Tibial artery (tissue), 4 donors: ENCODE results near the gene ANKRD39.

Experiments used
- DNase-seq, 2 donors: peaks; one replicate each; pipeline ENCODE4 v3.0.0-alpha.2; 2019
- H3K27ac ChIP-seq, 2 donors: fragments of 200-600 bp; sonication (generic) in 1 of 2; 1 replicate in 1 of 2; 2 replicates in 1 of 2; pipeline ENCODE4 v1.5.1; 2018 to 2019; ENCODE audit warnings: mild to moderate bottlenecking in 1 of 2
- H3K27me3 ChIP-seq, 2 donors: fragments of 200-600 bp; sonication (generic) in 1 of 2; one replicate each; pipeline versions ENCODE4 v1.5.1 to v1.6.0; 2016 to 2019
- H3K36me3 ChIP-seq, 3 donors: fragments of 200-600 bp; sonication (generic) in 2 of 3; one replicate each; pipeline ENCODE4 v1.5.1; 2016 to 2019; ENCODE audit warnings: mild to moderate bottlenecking in 2 of 3
- H3K4me1 ChIP-seq, 4 donors: fragments of 200-600 bp; sonication (generic) in 2 of 4; 1 replicate in 3 of 4; 2 replicates in 1 of 4; pipeline ENCODE4 v1.5.1; 2016 to 2019
- H3K4me3 ChIP-seq, 2 donors: fragments of 200-600 bp; sonication (generic) in 1 of 2; 1 replicate in 1 of 2; 2 replicates in 1 of 2; pipeline ENCODE4 v1.5.1; 2018 to 2019; ENCODE audit warnings: mild to moderate bottlenecking in 2 of 2
- H3K9me3 ChIP-seq, 3 donors: fragments of 200-600 bp; sonication (generic) in 1 of 3; one replicate each; pipeline ENCODE4 v1.5.1; 2016 to 2019
- intact Hi-C: fragments of 100-400 bp; cut with DNase I; formaldehyde crosslinking; loops from one replicate; pipeline ENCODE4 v1.15.0; 2023; ENCODE audit warnings: low total_unique reads
- TF ChIP-seq, protein P1 (sequence below), 2 experiments: fragments of 200-600 bp in 1 of 2; fragments of 450-650 bp in 1 of 2; IDR thresholded peaks; one replicate each; pipeline ENCODE4 v1.5.1; 2017 to 2019; ENCODE audit warnings: antibody characterized with exemption in 2 of 2, mild to moderate bottlenecking in 1 of 2, moderate library complexity in 1 of 2

The ANKRD39 gene

DNA sequence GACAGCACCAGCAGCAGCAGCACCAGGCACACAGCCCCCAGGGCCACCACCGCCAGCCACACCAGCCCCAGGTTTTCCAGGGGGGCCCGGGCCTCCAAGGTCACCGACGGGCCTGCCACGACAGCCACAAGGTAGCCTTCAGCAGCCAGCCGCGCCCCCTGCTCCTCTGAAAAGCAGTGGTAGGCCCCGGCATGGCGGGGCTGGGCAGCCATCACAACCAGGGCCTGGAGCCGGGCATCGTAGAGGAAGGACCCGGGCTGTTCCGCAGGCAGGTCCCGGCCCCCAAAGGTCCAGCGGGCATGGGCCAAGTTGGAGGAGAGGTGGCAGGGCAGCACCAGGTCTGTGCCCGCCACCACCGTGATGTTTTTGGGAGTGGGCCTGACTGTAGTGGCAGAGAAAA, 3.3 kb upstream of the ANKRD39 start:
- H3K4me1 ChIP-seq = peaks cover 0 to 57% (median 35%) of the 10 kb centered on the region in 4 donors
- no peaks in the 10 kb centered on the region for H3K27me3 ChIP-seq
- no peaks in the 10 kb centered on the region for H3K9me3 ChIP-seq
- peaks cover 60 to 63% (median 61%) of the 10 kb centered on the region in 3 donors for H3K36me3 ChIP-seq
- H3K27ac ChIP-seq = peak overlapping the region; percentile 84 to 96
- intact Hi-C loops = no loop called here
- no peak for DNase-seq
- H3K4me3 ChIP-seq = no peak overlapping the region
- TF ChIP-seq, protein P1, sequence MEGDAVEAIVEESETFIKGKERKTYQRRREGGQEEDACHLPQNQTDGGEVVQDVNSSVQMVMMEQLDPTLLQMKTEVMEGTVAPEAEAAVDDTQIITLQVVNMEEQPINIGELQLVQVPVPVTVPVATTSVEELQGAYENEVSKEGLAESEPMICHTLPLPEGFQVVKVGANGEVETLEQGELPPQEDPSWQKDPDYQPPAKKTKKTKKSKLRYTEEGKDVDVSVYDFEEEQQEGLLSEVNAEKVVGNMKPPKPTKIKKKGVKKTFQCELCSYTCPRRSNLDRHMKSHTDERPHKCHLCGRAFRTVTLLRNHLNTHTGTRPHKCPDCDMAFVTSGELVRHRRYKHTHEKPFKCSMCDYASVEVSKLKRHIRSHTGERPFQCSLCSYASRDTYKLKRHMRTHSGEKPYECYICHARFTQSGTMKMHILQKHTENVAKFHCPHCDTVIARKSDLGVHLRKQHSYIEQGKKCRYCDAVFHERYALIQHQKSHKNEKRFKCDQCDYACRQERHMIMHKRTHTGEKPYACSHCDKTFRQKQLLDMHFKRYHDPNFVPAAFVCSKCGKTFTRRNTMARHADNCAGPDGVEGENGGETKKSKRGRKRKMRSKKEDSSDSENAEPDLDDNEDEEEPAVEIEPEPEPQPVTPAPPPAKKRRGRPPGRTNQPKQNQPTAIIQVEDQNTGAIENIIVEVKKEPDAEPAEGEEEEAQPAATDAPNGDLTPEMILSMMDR (IDR thresholded peaks at IDR 0.05) = no peak

- Histone ChIP-seq H3K27ac (peak overlapping the region; percentile 84 to 96), H3K27me3 (no peaks in the 10 kb centered on the region), H3K9me3 (no peaks in the 10 kb centered on the region), H3K4me1 (peaks cover 0 to 50% (median 33%) of the 10 kb centered on the region in 4 donors), H3K36me3 (peaks cover 54 to 55% (median 54%) of the 10 kb centered on the region in 3 donors), H3K4me3 (no peak overlapping the region)
- intact Hi-C loops = no loop called here
- TF ChIP-seq, protein P1 (IDR thresholded peaks at IDR 0.05) = no peak
- DNase-seq = no peak
These were observed 2.5 kb upstream of the ANKRD39 start for GRCh38 chr2:96860065-96861029.

- Histone ChIP-seq H3K4me3 (no peak overlapping the region), H3K36me3 (peaks cover 47 to 51% (median 47%) of the 10 kb centered on the region in 3 donors), H3K27ac (peak overlapping the region; percentile 84 to 96), H3K27me3 (no peaks in the 10 kb centered on the region), H3K4me1 (peaks cover 0 to 43% (median 30%) of the 10 kb centered on the region in 4 donors), H3K9me3 (no peaks in the 10 kb centered on the region)
- no peak for DNase-seq
- intact Hi-C loops = loop anchor here (2.0 to 5.0 kb wide), 2 partner anchors 42 to 47 kb away; partner anchors contain the start of gene CNNM3
- TF ChIP-seq, protein P1 (IDR thresholded peaks at IDR 0.05) = no peak
These were observed 1.9 kb upstream of the ANKRD39 start for GRCh38 chr2:96859681-96860064.

- TF ChIP-seq, protein P1 (IDR thresholded peaks at IDR 0.05) = no peak
- Histone ChIP-seq H3K4me3 (peak overlapping the region; percentile 77 to 85), H3K4me1 (peaks cover 0 to 38% (median 30%) of the 10 kb centered on the region in 4 donors), H3K27ac (peak overlapping the region; percentile 84 to 96), H3K9me3 (no peaks in the 10 kb centered on the region), H3K36me3 (peaks cover 42 to 51% (median 42%) of the 10 kb centered on the region in 3 donors), H3K27me3 (no peaks in the 10 kb centered on the region)
- intact Hi-C loops = loop anchor here (2.0 to 5.0 kb wide), 2 partner anchors 42 to 48 kb away; partner anchors contain the start of gene CNNM3
- peak; percentile 76 to 95 for DNase-seq
These were observed 1.4 kb upstream of the ANKRD39 start for GRCh38 chr2:96859099-96859649.

GRCh38 chr2:96856776-96857666, 795 bp downstream of the ANKRD39 start:
- Histone ChIP-seq H3K4me3 (peak overlapping the region; percentile 77 to 85), H3K9me3 (no peaks in the 10 kb centered on the region), H3K4me1 (peaks cover 0 to 37% (median 29%) of the 10 kb centered on the region in 4 donors), H3K36me3 (peaks cover 35 to 48% (median 37%) of the 10 kb centered on the region in 3 donors), H3K27me3 (no peaks in the 10 kb centered on the region), H3K27ac (peak overlapping the region; percentile 84 to 85)
- TF ChIP-seq, protein P1 (IDR thresholded peaks at IDR 0.05) = no peak
- DNase-seq = no peak
- intact Hi-C loops = loop anchor here (2.0 to 5.0 kb wide), 2 partner anchors 40 to 94 kb away; partner anchors contain the start of gene CNNM3
